Left lobe of liver (tissue), 2 donors: Measurements from ENCODE around the gene SIGLEC1. TPM values are rescaled to one million over a fixed set of nuclear protein-coding genes. Genes with fewer than 3 reads are reported as not detected.

Source experiments
- ATAC-seq: fragments of 200-7000 bp; cut with Tn5 transposase; one replicate; pipeline ENCODE4 v1.9.1; 2020; ENCODE audit warnings: mild to moderate bottlenecking, moderate library complexity
- DNase-seq: peaks from one replicate; pipeline ENCODE4 v3.0.0-alpha.2; 2020; ENCODE audit warnings: low spot score
- total RNA-seq: library from RNA; stranded (reverse); gene quantifications from one replicate; pipeline ENCODE4 v1.2.1, GENCODE V29; 2021
- donor health status: DM: no; HTN: no; CAD: no; lungs with moderate emphysema.
- donor health status: DM: no; HTN: yes; CAD: no.

SIGLEC1 gene
- total RNA-seq, 1 donor from 2014 or later, result 5.9 TPM

DNA sequence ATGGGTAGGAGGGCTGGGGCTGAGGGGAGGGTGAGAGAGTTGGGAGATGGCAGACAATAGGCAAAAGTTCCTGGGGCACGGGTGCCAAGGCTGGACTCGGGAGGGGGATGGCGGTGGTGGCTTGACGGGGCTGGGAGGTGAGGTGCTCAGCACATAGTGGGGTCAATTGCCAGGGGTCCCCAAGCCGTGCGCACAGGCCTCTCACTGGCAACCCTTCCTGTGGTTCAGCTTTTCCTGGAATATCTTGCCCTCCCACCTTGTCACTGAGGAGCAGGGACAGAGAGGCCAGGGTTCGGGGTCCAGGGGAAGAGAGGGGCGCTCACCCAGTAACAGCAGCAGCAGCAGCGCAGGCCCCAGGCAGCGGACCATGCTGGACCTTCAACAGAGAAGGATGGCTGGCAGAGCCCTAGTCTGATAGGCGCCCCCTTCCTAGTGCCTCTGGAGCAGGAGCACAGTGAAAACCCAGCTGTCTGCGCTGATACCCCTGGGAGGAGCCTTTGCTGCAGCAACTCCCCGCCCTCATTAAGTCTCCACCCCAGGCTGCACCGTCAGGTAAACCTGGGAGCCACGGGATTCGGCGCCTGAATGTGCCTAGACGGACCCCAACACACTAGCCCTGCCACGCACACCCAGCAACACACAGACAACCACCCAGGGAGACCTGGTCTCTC is 49.2 kb downstream of the SIGLEC1 start, which contains the start of gene GFRA4:
Gene GFRA4, minus strand, starts transcription at position 369 of the 671 bp plus-strand sequence. Its CDS starts 0 bp downstream, at position 369.
- DNase-seq (no peak), ATAC-seq (no peak)

Other genes with a start within 250 kb of the SIGLEC1 start
- gene ATRN, start 241.6 kb downstream of the SIGLEC1 start, total RNA-seq, result 45.9 TPM
- not detected for gene GFRA4, start 49.2 kb downstream of the SIGLEC1 start, total RNA-seq
- 0.48 TPM for gene ADAM33, start 30.6 kb downstream of the SIGLEC1 start, total RNA-seq
- 1.4 TPM for gene HSPA12B, start 20.1 kb upstream of the SIGLEC1 start, total RNA-seq
- 10.6 TPM for gene ADISSP, start 55.2 kb upstream of the SIGLEC1 start, total RNA-seq
- gene SPEF1, start 68.8 kb upstream of the SIGLEC1 start, total RNA-seq, result 0.10 TPM
- gene CENPB, start 74.1 kb upstream of the SIGLEC1 start, total RNA-seq, result 39.4 TPM
- 12.4 TPM for gene CDC25B, start 83.7 kb upstream of the SIGLEC1 start, total RNA-seq
- 9.7 TPM for gene AP5S1, start 107.9 kb upstream of the SIGLEC1 start, total RNA-seq
- 21.9 TPM for gene MAVS, start 134.2 kb upstream of the SIGLEC1 start, total RNA-seq
- 14.7 TPM for gene PANK2, start 176.8 kb upstream of the SIGLEC1 start, total RNA-seq